Measurements from ENCODE around the gene SPRR4.

- TF ChIP-seq CTCF (IDR thresholded peaks at IDR 0.05 in 8 of 11, conservative IDR thresholded peaks at IDR 0.05 in 3 of 11) (no peak), POLR2AphosphoS5 (IDR thresholded peaks at IDR 0.05) (no peak), POLR2A (IDR thresholded peaks at IDR 0.05) (no peak)
These were observed 27.5 kb downstream of the SPRR4 start for GRCh38 chr1:152997901-152998300.
